GM19452 (cell line): ENCODE results near the gene STK35.

Experiments
- ATAC-seq: cut with Tn5 transposase; IDR thresholded peaks from one replicate; pipeline ENCODE4 v1.9.1; 2021; ENCODE audit not compliant: unreplicated experiment

STK35 gene

DNA sequence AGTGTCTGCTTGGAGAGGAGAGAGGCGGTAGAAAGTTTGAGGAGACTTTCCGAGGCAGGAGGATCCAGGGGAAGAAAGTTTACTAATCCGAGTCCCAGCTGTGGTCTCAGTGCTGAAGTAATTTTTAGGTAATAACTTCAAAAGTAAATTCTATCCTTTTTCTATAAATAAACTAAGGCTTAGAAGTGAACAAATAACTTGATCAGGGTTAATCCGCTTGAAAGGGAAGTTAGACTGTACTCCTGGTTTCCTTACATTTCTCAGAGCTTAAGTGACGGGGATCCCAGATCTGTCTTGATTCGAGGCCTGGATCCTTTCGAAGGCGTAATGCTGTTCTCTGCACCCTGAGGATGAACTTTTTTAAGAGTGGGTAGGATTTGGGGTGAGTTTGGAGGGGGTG, 2.6 kb downstream of the STK35 start:
- ATAC-seq: no peak

DNA sequence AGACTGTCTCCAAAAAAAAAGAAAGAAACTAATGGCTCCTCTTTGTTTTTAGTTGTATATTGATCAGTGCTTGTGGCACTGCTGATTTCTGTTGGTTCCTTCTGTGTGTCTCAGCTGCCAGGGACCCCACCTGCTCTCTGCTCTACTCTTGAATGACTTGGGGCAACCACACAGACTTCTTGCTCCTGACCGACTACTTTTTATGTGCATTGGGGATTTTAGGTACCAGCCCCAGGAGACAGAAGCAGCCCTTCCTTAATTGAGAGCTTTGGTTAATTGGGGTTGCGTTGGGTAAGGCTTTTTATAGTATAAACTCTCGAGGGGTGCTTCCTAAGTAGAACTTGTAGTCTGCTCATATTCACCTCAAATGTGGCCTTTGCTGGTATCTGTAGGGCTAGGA, 6.9 kb downstream of the STK35 start:
- no peak for ATAC-seq

DNA sequence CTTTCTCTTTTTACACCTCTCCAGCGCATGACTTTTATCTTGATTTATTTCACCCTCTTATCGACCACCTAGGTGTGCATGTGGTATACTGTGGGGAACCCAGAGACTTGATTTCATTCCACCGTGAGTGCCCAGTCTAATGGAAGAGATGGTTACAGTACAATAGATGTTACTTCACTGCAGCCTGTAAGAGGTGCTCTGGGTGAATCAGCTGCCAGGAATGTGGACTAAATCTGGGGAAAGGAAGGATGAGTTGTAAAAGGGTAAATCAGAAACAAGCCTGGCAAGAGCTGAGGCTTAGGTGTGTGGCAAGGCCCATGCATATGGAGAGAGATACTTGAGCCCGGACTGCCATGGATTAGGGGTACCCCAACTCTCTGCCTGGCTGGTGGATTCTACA, 7.4 kb downstream of the STK35 start:
- ATAC-seq: no peak

DNA sequence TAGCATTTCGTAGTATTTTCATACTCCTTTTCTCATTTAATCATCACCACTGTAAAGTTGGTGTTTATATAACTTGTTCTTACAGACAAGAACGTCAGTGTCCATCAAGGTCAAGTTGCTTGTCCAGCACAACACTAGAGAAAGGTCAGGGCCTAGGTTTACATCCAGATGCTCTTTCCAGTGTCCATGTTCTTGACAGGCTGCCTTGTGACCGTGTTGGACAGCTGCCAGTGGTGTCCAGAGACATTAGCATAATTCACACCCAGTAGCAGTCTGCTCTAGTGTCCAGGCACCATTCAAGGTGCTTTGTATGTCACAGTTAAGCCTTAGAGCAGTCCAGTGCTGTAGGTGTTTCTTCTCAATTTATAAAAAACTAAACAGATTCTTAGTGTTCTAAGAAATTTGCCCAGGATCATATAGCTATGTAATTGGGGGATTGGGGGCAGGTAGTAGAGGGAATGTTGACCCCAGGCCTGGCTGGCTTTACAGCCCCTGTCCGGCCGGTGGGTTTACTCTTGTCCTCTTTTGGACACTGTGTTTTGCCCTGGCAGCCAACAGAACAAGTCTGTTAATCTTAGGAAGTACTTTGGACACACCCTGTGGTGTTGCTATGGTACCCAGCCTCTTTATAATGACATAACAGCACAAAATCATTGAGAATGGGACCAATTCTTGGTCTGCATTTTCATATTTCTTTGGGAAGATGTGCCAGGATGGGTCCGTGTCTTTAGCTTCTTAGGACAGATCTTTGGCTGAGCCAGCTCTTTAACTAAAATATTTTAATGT, 8.0 kb downstream of the STK35 start:
- no peak for ATAC-seq

DNA sequence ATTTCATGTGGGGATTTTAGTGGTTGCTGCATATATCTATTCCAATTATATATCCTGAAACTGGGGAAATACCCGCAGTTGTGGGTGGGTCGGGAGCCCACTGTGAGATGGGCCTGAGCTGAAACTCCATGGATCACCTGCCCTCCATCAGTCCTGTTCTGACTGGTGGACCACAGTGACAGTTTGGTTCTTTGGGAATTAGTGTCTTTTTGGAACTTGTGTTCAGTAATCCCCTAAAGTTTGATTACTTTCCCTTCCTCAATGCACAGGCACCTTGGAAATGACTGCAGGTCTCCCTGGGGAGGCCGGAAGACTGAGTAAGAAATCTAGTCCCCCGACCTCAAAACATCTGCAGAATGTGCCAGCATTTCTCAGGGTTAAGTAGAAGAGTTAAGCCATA, 11.3 kb downstream of the STK35 start:
- ATAC-seq: no peak

DNA sequence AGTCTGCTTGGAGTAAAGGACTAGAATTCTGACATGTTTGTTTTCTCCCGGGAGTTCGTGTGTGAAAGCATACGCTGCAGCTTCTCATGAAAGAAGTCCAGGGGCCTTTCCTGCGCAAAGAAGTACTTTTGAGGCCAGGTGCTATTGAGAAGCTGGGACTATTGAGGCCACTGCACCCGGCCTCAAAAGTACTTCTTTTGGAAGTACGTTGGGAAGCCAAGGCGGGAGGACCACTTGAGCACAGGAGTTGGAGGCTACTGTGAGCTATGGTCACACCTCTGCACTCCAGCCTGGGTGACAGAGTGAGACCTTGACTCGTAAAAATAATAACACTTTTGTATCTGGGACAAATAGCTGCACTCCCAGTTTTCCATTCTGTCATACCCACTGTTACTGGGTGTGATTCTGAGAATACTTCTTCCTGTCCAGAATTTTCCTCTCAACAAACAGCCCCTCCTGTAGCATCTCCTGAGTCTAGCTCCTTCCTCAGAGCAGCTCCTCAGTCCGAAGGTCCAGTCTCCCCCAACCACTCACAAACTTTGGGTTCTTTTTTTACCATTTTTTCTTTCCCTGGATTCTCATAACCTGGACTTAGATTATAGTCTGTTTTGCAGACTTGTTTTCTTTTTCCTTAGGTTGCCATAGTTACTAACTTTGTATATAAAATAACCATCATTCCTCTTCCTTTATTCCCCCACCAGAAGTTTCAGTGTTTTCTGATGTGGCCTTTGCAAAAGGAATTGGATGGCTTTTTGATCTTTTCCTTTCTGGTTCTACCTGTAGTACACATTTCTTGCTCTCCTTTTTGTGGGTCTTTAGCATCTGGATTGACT, 12.7 kb downstream of the STK35 start:
- ATAC-seq: no peak

DNA sequence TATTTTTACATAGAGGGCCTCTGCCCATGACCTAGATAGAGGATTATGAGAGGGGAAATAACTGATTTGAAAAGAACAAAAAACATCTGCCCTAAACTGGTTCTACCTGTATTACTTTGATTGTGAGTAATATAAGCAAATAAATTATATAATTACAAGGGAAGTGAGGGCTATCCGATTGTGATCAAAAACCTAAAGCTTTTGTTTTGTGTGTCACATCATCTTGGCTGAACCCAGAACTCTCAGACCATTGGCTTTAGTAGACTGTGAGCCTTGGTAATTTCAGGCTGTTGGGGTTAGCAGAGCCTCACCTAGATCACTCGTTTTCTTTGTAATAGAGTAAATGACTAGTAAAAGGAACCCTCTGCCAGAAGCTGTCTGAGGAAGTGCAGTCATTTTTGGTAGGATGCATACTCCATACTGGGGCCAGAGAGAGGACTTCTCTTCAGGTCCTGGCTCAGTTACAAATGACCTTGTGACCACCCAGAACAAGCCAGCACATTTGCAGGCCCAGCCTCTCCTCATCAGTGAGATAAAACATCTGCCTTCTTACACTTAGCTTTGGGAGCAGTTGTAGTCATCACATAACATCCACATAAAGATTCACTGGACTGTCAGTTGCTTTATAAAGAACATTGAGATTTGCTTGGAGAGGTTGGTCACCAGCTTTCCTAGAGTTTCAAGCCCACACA, 13.5 kb downstream of the STK35 start:
- ATAC-seq: no peak

DNA sequence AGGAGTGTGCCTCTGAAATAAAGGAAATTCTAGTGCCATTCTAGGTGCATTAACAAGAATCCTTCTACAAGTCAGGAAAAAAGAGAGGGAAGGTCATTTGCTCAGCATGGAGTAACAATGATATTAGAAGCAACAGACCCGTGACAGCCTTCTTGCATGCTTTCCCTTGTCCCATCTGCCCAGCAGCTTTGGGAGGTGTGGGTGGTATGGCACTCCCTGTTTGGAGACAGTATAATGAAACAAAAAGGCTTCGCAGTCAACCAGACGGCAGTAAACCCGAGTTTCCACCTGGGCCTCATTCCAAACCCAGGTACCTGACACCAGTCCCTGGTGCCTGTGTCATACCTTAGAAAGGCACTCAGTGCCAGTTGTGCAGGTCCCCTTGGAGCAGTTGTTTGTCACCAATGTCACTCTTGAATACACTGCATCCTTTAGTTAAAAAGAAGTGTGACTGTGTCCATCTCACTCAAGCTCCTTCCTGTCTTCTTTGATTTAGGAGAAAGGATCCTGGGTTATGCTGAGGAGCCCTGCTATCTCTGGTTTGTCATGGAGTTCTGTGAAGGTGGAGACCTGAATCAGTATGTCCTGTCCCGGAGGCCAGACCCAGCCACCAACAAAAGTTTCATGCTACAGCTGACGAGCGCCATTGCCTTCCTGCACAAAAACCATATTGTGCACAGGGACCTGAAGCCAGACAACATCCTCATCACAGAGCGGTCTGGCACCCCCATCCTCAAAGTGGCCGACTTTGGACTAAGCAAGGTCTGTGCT, 14.7 kb downstream of the STK35 start:
- ATAC-seq: no peak

DNA sequence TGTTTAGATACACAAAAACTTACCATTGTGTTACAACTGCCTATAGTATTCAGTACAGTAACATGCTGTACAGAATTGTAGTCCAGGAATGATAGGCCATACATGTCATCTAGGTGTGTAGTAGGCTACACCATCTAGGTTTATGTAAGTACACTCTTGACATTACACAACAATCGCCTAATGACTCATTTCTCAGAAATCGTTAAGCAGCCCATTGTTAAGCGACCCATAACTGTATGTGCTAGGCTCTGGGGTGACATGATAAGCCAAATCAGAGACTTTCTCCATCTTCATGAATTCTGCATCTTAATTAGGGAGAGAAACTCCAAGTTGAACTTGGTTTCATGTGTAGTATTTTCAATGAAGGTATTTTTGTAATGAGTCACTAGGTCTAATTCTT, 17.2 kb downstream of the STK35 start:
- no peak for ATAC-seq

DNA sequence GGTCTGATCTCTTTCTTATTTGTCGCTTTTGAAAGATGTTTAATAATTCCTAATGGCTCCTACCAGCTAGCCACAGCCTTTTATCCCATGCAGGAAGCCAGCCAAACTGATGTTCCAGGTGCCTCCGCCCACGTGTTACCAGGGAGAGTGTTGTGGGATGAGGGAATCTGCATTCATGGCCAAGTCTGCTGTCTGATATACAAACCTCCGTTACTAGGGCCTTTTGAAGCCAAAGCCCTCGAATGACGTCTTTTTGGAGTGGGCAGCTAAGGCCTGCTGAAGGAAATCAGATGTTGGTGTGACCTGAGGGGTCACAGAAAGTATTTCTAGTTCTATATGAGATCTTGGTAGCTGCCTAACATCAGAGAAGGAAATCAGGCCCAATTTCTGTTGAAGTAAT, 21.3 kb downstream of the STK35 start:
- no peak for ATAC-seq

DNA sequence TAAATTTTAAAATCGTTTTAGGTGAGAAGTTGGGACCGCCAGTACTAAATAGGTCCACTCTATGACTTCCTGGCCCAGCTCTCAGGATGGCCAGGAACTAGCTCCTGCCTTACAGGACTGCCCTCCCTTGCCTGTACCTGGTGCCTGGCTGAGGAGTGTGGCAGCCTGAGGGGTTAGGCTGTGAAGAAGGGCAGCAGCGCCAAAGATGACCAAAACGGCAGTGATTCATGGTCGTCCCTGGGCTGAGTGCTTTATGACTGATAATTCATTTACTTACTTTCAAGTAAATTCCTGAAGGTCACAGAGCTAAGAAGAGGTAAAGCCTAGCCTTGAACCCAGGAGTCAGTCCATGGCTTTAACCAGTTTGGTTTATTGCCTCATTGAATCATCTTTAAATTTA, 22.1 kb downstream of the STK35 start:
- ATAC-seq: no peak

DNA sequence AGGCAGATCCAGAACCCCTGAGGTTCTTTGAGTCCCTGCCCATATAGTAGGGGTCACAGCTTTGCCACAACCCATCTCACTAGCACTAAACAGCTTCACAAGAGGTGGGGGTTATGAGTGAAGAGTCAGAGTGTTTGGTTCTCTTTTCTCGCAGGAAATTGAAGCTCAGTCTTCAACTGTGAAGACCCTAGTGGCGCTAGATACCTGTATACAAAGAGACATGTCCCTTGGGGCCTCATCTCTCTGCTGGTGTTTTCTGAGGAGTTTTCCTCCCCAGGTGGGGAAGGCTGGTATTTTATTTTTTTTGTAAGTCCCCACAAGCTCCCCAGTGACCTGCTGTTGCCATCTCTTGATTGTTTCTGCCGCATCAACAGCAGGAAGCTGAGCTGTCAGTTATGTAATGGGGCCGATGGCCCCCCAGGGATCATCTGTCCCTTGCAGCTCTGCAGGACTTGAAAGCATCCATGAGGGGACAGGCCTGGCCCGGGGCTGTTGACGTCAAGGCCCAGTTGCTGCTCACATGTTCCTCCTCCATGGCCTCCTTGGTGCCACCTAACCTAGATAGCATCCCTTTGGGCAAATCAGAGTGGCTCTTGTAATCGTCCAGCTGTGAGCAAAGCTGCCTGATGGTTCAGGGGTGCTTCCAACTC, 23.1 kb downstream of the STK35 start:
- ATAC-seq: no peak

DNA sequence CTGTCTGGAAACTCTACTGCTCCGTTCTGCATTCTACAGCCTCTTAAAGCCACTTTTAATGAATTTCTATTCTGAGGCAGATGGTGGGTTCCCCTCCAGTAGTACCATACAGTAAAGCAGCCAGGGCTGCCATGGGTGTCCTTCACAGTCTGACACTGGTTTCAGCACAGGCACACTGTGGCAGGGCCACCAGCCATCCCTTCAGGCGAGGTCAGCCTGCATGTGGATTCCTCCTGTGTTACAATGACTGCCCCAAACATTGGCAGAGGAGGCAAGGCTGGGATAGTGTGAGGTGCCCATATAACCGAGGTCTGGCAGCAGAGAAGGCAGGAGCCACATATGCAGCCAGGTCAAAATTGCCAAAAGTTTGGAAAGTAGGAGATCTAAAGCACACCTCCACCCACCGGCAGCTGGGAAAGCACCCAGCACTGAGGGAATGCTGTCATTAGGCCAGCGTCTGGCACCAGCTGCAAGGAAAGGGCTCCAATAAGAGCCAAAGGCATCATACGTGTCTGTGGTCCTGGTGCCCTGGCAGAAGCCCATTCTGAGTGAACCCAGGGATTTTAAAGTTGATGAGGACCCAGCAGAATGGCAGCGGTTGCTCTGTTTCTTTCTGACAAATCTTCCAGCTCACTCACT, 24.0 kb downstream of the STK35 start:
- no peak for ATAC-seq

DNA sequence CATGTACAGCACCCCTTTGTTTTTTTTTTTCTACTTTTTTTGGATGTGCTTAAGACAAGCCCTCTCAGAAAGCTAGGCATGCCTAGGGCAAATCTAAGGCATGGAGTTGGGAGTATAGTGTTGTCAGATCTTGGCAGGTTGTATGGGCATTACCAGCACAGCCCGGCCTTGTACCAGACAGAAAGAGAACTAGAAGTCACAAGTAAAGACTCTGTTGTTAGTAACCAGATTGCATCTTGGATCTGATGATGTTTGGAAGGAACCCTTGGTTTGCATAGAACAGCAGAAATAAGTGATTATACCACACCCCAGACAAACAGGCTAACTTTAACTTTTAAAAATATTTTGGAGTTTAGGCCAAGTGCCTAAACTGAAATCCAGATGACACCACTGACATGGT, 25.6 kb downstream of the STK35 start:
- ATAC-seq: no peak

DNA sequence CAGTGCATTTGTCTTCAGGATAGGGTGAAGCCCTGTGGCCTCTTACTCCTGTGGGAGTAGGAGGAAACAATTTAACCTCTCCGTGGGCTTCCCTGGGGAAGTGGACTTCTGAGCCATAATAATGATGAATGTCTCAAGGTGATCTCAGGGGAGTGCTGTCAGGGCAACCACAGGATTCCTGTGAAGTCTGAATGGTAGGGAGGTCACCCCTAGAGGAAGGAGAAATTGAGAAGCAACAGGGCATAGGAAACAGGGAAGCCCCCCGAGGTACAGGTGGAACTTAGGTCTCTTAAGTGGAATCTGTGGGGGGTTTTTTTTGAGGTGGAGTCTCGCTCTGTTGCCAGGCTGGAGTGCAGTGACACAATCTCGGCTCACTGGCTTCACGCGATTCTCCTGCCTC, 26.9 kb downstream of the STK35 start:
- no peak for ATAC-seq

DNA sequence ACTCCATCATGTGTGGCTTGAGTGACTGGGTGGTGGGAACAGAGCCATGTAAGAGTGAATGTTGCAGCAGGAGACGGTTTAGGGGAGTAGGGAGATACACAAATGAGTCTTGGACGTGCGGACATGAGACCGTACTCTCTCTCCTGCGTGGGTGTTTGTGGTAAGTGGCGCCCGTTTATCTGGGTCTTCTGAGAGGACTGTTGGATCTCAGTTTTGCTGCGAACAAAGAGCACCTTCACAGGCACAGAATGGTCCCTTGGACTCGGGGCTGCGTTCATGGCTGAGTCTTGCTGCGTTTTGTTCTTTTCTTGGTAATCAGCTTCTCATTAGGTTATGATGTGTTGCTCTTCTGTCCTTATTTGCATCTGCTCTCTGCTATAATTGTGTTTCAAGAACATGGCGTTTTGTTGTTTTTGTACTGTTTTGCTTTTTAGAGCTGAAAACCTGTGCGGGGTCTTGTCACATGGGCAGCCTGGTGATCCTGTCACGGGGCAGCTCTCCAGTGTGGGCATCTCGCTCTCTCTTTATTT, 28.5 kb downstream of the STK35 start:
- no peak for ATAC-seq

DNA sequence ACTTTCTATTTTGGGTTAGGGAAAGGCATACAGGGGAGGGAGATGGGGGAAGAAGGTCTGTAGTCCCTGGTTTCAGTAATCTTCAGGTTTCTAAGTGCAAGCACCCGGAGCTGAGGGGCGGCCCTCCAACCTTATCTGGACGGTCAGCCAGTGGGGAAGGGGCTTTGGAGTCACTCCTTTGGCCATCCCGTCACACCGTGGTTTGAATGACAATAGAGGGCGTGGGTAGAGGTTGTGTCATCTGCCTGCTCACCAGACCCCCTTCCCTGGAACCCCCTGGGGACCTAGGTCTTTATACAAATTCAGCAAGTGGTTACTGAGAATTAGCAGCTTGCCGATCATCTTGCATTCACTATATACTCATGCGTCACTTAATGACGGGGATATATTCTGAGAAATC, 29.1 kb downstream of the STK35 start:
- no peak for ATAC-seq

DNA sequence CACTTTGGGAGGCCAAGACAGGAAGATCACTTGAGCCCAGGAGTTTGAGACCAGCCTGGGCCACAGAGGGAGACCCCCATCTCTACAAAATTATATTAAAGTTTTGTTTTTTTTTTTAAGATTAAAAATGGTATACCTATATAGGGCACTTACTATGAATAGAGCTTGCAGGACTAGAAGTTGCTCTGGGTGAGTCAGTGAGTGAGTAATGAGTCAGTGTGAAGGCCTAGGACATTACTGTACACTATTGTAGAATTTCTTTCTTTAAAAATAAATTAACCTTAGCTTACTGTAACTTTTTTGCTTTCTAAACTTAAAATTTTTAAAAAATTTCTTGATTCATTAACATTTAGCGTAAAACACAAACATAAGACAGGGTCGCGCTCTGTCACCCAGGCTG, 29.7 kb downstream of the STK35 start:
- no peak for ATAC-seq

DNA sequence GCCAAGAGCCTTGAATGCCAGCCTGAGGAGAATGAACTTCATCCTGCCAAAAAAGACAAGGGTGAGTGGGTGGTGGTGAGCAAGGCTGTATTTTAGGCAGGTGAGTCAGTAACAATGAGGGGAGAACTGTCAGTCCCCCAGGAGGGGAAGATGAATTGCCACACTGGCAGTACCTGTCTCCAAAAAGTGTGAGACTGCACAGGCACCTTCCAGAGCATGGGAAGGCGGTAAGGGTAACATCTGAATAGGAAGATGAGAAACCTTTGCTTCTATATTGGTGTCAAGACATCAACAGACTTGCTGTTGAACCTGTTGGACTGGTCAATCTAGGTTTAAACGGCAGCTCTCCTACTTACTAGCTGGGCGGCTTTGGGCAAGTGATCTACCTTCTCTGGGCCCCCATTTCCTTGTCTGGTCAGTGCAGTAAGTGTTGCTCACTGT, 30.9 kb downstream of the STK35 start:
- ATAC-seq: no peak
